Stimulated activated CD8-positive, alpha-beta memory T cell treated with anti-CD3 and anti-CD28 coated beads, Interleukin-2, amount 100 ng/mL, for 48 hours (primary cell): ENCODE results near the gene FBP2.
"Not testable (repeated sequence)": the region's sequence is repeated elsewhere in the genome, so short reads cannot be mapped to it uniquely, and the experiment has no call there.

ENCODE experiments used
- DNase-seq, 2 donors: peaks; one replicate each; pipeline ENCODE4 v3.0.0-alpha.2; 2020; ENCODE audit warnings: low read depth in 2 of 2

The FBP2 gene

DNA sequence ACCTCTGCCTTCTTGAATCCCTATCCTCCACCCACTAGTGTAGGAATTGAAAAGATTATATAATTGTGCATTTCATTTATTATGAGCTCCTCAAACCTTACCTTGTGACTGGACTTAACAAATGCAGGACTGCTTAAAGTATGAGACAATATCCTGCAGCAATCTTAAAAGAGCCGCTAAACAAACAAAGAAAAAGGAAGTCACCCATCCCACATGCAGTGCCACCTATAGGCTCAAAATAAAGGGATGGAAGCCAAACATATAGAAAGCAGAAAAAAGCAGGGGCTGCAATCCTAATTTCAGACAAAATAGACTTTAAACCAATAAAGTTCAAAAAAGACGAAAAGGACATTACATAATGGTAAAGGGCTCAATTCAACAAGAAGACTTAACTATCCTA, 30.1 kb downstream of the FBP2 start:
- no peak for DNase-seq

DNA sequence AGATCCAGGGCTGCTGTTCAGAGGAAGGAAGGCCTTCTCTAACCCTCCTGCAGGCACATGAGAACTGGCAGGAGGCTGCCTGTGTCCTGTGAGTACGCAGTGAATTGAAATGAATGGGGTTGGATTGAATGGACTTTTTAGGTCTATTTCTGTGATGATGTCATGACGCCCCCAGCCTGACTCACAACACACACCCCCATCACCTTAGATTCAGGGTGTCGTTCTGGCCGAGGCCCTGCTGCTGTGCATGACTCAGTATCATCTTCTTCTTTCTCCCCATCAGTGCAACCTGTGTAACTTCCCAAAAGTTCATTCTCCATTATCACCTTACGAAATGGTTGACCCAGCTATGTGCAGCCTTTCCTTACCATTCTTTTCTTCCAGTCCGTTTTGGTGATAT, 33.4 kb downstream of the FBP2 start:
- no peak for DNase-seq

DNA sequence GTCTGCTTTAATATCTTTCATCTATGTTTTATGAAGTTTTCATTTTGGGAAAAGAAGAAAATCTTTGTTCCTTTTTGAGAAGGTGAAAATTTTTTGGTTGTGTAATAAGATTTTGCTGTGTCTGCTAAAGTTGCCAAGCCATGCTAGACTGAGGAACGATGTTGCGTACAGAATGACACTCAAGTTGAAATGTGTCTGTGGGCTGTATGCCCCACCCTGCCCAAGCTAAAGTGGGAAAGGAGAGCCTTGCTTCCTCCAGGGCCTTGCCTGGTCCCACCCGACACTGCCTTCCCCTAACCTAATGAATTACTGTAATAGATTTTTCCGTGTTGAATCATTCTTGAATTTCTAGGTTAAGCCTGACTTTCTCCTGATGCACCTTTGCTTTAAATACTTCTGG, 36.2 kb downstream of the FBP2 start:
- DNase-seq, result no peak

DNA sequence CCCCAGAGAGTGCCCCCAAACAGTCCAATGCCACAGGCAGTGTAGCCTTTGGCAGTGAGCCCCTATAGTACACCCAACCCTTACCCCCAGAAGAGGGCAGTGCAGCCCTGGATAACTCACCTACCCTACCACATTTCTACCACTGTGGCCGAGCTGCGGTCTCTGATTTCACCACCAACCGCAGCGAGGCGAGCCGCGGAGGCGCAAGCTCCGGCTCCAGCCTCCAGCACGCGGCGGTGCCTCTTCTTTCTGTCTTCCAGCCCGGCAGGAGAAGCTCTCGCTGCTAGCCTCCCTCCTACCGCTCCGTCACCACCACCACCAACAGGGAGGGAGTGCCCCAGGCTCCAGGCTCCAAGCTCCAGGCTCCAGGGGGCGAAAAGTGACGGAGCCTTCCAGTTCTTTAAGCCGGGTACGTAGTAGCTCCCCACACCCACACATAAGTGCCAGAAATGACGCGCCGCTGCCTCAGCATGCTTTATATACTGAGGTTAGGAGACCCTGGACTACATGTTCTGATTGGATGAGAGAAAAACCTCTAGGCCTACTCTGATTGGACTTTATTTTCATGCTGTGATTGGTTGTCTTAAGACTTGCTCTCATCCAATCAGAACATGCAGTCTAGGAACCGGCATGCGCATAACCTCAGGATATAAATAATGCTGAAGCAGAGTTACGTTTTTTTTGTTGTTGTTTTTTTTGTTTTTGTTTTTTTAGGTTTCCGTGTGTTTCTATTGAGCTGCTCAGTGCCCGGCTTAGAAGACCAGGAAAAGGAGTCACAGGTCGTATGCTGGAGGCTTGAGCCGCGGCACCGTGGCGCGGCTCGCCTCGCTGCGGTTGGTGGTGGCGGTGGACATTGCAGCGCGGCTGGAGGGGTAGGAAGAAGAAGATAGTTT, 38.9 kb downstream of the FBP2 start, which contains the start of gene PCAT7:
TSS of gene PCAT7 (plus strand) at position 645 of the 893 bp plus-strand sequence.
- peak; percentile 1 to 35 for DNase-seq

DNA sequence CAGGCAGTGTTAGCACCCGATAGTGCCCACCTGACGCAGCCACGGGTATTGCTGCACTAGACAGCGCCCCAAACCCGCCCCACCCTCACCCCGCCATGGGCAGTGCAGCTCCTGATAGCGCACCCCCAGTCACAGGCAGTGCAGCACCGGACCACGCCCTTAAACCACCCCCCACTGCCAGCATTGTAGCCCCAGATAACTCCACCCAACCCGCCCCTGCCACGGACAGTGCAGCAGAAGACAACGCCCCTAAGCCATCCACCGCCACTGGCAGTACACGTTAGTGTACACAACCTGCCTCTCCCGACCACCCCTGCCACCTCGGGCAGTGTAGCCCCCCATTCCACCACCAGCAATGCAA, 39.6 kb downstream of the FBP2 start:
- no peak for DNase-seq

DNA sequence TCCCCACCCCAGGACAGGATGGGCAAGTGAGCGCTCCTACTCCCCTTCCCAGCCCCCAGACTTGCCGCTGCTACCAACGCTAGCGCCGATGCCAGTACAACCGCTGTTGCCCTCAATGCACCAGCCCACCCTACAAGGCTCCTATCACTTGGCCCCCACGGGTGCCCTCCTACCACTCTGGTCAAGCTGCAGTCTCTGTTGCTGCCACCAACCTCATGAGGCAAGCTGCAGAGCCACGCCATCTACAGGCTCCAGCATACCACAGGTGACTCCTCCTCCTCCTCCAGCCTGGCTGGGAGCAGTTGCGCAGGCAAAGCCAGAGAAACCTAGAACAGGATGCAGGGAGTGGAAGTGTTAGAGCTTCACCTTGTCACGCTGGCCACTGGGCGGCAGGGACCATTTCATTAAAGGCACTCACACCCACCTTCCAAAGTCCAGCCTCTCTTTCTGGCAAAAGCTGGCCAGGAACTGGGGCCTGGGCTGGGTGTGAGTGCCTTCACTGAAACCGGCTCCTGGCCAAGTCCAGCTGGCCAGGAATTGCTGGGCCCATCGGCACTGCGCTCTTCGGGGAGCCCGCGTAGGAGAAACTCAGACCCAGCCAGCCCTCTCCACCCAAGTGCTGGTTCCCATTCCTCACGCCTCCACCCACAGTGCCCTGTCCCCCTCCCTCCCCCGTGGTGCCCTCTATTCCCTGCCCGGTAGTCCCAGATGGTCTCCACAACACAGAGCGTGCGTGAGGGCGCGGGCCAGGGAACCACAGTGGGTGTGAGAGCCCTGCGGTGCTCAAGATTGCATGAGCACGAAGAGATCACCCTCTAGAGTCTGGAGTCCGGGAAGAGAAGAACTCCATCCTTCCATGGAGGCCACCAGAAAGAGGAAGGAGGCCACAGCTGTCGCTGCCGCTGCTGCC, 40.3 kb downstream of the FBP2 start:
- no peak for DNase-seq

DNA sequence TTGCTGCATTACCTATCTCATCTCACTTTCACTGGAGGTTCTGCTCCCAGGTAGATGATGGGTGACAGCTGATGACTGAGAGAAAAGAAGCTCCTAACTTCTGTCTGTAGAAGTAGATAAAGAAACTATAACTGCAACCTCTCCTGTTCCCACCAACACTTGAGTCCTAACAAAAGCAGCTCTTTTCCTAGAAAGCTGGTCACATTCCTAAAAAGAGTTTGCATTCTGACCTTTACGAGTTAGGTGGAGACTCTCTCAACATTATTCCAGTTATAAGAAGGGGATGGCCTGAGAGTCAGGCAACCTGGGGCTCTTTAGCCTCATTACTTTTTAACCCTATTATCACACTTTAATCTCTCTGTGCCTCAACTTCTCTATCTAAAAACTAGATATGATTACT, 47.7 kb downstream of the FBP2 start:
- no peak for DNase-seq

DNA sequence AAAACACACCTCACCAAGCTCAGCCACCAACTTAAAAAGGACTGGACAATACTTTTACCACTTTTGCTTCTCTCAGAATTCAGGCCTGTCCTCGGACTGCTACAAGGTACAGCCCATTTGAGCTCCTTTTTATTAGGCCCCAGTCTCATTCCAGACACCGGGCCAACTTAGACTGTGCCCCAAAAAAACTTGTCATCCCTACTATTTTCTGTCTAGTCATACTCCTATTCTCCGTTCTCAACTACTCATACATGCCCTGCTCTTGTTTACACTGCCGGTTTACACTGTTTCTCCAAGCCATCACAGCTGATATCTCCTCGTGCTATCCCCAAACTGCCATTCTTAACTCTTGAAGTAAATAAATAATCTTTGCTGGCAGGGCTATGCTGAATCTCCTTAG, 49.3 kb downstream of the FBP2 start:
- DNase-seq, result not testable (repeated sequence)

DNA sequence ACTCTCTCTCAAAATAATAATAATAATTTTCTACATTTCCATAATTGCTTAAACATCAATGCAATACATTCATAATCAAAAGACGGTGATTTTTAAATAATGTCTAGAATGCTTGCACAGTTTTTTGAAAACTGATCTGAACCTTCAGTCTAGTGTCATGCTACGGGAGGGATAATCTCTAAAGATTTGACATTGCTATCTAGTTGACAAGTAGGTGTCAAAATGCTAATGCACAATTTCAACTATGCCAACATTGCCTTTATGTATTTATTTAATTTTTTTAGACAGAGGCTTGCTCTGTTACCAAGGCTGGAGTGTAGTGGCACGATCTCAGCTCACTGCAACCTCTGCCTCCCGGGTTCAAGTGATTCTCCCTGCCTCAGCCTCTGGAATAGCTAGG, 54.7 kb downstream of the FBP2 start:
- no peak for DNase-seq

DNA sequence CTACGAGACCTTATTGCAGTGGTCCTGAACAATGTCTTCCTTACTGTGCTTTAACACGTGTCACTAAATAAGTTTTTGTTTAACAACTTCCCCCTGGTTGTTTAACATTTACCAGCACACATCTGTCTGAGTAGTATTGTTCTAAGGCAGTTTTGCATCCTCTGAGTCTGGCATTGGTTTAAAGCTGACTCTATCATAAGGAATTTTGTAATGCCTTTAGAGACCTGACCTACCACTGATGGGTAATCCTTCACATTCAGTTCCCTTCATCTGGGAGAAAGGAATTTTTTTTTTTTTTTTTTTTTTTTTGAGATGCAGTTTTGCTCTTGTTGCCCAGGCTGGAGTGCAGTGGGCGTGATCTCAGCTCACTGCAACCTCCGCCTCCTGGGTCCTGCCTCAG, 58.7 kb downstream of the FBP2 start:
- DNase-seq, result no peak

DNA sequence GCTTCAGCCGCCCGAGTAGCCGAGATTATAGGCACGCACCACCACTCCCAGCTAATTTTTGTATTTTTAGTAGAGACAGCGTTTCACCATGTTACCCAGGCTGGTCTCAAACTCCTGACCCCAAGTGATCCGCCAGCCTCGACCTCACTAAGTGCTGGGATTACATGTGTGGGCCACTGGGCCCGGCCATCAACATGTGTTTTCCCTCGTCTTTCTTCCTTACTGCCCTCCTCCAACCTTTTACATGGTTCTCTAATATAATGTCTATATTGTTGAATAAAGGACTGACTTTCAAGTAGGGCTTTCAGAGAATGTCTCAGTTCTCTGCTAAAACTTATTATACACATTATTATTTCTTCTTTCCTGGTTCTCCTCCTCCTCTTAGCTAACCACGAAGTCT, 60.0 kb downstream of the FBP2 start:
- no peak for DNase-seq

DNA sequence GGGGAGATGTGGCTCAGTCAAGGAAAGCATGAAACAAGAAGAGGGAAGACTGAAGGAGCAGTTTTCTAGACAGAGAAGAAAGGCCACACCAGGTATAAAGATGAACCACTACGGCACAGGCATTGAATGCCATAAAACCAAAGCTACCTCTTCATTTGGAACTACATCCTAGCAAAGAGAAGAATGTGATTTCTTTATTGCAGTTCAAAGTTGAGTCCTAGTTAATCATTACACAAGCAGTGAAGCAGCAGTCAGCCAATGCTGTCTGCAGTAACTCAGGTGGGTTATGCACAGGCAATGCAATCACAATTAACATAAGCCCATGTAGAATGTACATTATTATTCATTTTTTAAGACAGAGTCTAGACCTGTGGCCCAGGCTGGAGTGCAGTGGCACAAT, 60.5 kb downstream of the FBP2 start:
- DNase-seq, result no peak

DNA sequence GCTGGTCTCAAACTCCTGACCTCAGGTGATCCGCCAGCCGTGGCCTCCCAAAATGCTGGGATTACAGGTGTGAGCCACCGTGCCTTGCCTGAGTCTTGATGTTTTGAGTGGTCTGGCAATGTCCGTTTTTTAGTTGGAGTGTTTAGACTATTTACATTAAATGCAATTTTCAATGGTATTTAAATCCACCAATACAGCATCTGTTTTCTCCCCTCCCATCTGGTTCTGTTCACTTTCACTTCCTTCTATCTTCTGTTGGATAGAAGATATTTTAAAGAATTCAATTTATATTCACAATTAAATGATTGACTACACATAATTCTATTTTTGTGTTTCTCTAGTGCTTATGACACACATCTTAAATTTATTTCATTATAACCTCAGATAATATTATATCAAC, 64.7 kb downstream of the FBP2 start:
- DNase-seq, result no peak

DNA sequence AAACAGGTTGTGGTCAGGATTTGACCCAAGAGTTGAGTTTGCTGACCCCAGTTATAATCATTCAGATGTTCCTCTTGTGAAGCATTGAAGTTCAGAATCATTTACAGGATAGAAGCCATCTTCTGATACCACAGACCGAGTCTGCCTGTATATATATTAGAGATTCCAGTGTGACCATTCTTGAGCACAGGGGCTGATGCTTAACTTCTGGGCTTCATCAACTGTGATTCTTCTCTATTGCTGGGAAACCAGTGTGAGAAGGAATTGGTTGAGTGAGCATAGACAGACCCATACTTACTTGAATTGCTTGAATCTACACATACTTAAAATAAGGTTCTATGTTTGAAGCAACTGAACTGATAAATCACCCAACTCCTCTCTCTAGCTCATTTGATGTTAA, 66.7 kb downstream of the FBP2 start:
- no peak for DNase-seq

DNA sequence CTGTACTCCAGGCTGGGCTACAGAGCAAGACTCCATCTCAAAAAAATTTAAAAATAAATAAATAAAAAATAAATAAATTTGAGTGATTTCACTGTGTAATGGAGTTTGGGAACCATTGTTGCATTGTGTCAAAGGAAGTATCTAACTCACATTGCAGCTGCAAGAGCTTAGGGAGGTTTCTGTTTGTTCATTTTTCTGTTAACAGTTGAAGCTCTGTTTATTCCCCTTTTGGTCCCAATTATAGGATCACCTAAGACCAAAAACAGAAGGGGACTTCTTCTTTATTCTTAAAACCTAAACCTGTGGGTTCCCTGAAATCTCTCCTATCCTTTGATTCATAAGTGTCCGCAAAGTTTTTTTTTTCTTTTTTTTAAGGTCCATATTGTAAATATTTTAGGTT, 67.4 kb downstream of the FBP2 start:
- no peak for DNase-seq

DNA sequence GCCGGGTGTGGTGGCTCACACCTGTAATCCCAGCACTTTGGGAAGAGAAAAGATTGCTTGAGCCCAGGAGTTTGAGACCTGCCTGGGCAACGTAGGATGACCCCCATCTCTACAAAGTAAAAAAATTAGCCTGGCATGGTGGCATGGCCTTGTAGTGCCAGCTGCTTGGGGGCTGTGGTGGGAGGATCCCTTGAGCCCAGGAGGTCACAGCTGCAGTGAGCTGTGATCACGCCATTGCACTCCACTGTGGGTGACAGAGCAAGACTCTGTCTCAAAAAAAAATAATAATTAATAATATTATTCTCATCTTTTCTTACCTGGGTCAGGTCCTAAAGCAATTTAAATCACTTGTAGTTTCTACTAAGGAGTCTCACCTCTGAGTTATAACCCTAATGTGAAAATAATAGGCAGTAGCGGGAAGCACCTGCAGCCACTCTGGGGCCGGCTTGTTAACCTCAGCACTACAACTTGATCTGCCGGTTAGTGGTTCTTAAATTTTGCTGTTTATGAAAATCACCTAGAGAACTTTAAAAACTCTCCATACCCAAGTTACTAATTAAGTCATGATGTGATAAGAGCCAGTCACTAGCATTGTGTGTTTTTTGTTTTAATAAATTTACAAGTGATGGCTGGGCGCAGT, 68.1 kb downstream of the FBP2 start:
- no peak for DNase-seq

DNA sequence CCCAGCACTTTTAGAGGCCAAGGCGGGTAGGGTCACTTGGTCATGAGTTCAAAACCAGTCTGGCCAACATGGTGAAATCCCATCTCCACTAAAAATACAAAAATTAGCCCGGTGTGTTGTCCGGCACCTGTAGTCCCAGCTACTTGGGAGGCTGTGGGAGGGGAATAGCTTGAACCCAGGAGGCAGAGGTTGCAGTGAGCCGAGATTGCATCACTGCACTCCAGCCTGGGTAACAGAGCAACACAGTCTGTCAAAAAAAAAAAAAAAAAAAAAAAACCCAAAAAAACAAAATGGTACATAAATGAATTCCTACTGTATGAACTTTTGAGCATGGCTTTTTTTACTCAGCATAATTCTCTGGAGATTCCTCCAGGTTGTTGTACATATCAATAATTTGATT, 76.4 kb downstream of the FBP2 start:
- DNase-seq, result no peak

DNA sequence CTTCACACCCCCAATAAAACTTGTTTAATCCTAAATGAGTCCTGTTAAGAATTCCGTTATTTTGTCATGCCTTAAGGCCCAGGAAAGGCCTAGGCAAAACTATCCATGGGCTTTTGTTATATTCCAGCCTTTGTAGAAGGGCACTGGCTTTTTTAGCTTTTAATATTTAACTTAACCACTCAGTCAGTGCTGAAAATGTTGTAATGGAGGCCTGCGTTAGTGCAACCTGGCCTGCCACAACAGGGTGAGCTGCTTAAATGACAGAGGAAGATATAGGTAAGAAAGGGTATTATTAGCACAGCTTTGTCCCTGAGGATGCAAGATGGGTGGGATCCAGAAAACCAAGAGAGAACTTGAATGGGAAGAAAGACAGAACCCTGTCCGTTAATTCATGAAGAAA, 78.9 kb downstream of the FBP2 start:
- no peak for DNase-seq

DNA sequence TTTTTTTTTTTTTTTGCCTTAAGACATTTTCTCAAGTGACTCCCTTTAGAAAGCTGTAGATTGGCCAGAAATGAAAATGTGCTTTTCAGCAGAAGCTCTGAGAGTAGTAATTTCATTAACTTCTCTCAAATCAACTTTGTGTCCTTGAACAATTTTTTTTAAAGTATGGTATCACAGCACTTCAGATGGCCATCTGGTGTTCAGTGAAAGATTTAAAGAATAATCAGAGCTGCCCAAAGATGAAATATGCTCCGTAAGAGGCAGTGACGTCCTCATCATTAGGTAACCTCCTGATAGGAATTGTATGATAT, 81.7 kb downstream of the FBP2 start:
- no peak for DNase-seq

DNA sequence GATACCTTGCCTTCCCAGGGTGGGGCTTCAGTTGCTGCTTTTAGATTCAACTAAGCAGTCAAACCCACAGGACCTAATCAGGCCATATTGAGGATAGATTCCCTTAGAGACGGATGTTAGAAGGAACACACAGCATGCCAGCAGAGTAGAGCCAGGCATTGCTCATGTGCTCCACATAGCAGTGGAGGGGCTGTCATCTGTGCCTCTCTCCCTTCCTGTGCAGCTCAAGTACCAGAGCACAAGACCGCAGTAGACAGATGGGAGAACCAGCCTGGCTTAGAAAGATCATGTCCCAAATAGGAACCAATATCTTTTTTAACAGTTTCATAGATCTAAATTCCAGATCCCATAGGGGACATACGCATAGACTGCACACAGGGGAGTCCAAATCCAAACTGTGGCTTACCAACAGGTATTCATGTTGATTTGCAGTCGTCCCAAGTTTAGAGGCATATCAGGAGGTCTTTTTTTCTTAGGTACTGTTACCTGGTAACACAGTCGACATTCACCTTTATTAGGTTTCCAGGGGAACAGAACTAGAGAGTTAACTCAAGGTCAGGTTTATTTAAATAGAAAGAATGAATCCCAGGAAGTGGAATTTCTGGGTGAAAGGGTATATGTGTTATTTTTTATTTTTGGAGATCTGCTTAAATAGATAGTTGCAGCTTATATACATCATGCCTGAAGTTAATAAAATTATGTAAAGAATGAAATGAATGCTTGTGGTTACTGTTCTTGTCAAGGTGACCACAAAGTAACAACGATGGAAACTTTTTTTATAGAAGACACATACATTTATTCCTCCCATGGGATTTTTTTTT, 82.3 kb downstream of the FBP2 start:
- no peak for DNase-seq
